Tibial nerve (tissue), 4 donors: ENCODE data around the gene COBLL1.

Experiments
- CTCF ChIP-seq, 5 experiments: fragments of 200-600 bp in 3 of 5; fragments of 450-650 bp in 2 of 5; sonication (generic) in 3 of 5; IDR thresholded peaks; one replicate each; pipeline ENCODE4 v1.5.1; 2016 to 2019; ENCODE audit warnings: antibody characterized with exemption in 5 of 5, mild to moderate bottlenecking in 3 of 5, moderate library complexity in 2 of 5
- EP300 ChIP-seq, 2 donors: sonication (generic); formaldehyde crosslinking; IDR thresholded peaks; one replicate each; pipeline ENCODE4 v1.6.1; 2017; ENCODE audit warnings: antibody characterized with exemption in 2 of 2, mild to moderate bottlenecking in 1 of 2
- POLR2A ChIP-seq, 2 donors: fragments of 450-650 bp; IDR thresholded peaks; one replicate each; pipeline ENCODE4 v1.6.1; 2017; ENCODE audit warnings: antibody characterized with exemption in 2 of 2, mild to moderate bottlenecking in 2 of 2, moderate library complexity in 2 of 2

DNA sequence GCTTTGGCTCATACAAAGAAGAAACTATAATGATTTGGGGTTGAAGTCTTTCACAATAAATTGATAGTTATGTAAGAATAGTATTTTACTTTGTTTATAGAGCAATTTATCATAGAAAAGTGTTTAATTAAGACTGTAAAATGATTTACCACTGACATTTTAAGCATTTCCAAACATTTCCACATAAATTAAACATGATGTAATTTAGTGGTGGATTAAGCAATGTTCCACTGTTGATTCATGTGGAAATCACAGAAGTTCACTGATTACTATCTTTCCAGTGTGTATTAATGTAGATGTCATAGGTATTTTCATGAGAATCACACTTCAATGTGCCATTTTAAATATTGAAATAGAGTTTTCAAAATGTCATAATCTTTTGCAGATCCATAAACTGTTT is 180.3 kb downstream of the COBLL1 start:
- TF ChIP-seq CTCF (IDR thresholded peaks at IDR 0.05) (no peak), EP300 (IDR thresholded peaks at IDR 0.05) (no peak), POLR2A (IDR thresholded peaks at IDR 0.05) (no peak)
